Tibial nerve (tissue), 4 donors: ENCODE measurements around the gene DYRK1A.

Source experiments
- EP300 ChIP-seq, 2 donors: sonication (generic); formaldehyde crosslinking; IDR thresholded peaks; one replicate each; pipeline ENCODE4 v1.6.1; 2017; ENCODE audit warnings: antibody characterized with exemption in 2 of 2, mild to moderate bottlenecking in 1 of 2
- POLR2A ChIP-seq, 2 donors: fragments of 450-650 bp; IDR thresholded peaks; one replicate each; pipeline ENCODE4 v1.6.1; 2017; ENCODE audit warnings: antibody characterized with exemption in 2 of 2, mild to moderate bottlenecking in 2 of 2, moderate library complexity in 2 of 2
- TF ChIP-seq, protein P1 (sequence below), 5 experiments: fragments of 200-600 bp in 3 of 5; fragments of 450-650 bp in 2 of 5; sonication (generic) in 3 of 5; IDR thresholded peaks; one replicate each; pipeline ENCODE4 v1.5.1; 2016 to 2019; ENCODE audit warnings: antibody characterized with exemption in 5 of 5, mild to moderate bottlenecking in 3 of 5, moderate library complexity in 2 of 5

GRCh38 chr21:37546299-37546908 lies 179.8 kb downstream of the DYRK1A start:
- TF ChIP-seq, protein P1, sequence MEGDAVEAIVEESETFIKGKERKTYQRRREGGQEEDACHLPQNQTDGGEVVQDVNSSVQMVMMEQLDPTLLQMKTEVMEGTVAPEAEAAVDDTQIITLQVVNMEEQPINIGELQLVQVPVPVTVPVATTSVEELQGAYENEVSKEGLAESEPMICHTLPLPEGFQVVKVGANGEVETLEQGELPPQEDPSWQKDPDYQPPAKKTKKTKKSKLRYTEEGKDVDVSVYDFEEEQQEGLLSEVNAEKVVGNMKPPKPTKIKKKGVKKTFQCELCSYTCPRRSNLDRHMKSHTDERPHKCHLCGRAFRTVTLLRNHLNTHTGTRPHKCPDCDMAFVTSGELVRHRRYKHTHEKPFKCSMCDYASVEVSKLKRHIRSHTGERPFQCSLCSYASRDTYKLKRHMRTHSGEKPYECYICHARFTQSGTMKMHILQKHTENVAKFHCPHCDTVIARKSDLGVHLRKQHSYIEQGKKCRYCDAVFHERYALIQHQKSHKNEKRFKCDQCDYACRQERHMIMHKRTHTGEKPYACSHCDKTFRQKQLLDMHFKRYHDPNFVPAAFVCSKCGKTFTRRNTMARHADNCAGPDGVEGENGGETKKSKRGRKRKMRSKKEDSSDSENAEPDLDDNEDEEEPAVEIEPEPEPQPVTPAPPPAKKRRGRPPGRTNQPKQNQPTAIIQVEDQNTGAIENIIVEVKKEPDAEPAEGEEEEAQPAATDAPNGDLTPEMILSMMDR (IDR thresholded peaks at IDR 0.05), result no peak
- TF ChIP-seq EP300 (IDR thresholded peaks at IDR 0.05) (no peak), POLR2A (IDR thresholded peaks at IDR 0.05) (no peak)
